Keratinocyte (primary cell): ENCODE results near the gene KRT14. TPM values are rescaled to one million over a fixed set of nuclear protein-coding genes. Genes with fewer than 3 reads are reported as not detected.

Experiments used
- DNase-seq: peaks from one replicate; pipeline ENCODE4 v3.0.0-alpha.2; 2011; ENCODE audit warnings: low read depth, missing footprints, low spot score
- FAIRE-seq: peaks from 2 replicates; lab custom pipeline; 2011; peaks lifted over from hg19 to GRCh38; lab: Jason Lieb, UNC
- H2AFZ ChIP-seq: 2 replicates; pipeline ENCODE4 v1.6.0; 2012; ENCODE audit warnings: low read length, control low read depth, inconsistent platforms; ENCODE audit not compliant: control insufficient read depth
- H3K27ac ChIP-seq: 2 replicates; pipeline ENCODE4 v1.5.1; 2011; ENCODE audit warnings: low read length; ENCODE audit not compliant: control insufficient read depth, insufficient read depth
- H3K27me3 ChIP-seq: 3 replicates; pipeline ENCODE4 v1.6.0; 2011; ENCODE audit warnings: low read length; ENCODE audit not compliant: control insufficient read depth, insufficient read depth; ENCODE audit errors: extremely low read depth
- H3K36me3 ChIP-seq, 2 experiments: 2 replicates in 1 of 2; 3 replicates in 1 of 2; pipeline ENCODE4 v1.5.1; 2011; ENCODE audit warnings: low read length in 2 of 2, mild to moderate bottlenecking in 1 of 2; ENCODE audit not compliant: control insufficient read depth in 2 of 2, insufficient read depth in 2 of 2; ENCODE audit errors: extremely low read depth in 1 of 2
- H3K4me1 ChIP-seq: 3 replicates; pipeline ENCODE4 v1.5.1; 2011; ENCODE audit warnings: low read length; ENCODE audit not compliant: control insufficient read depth, insufficient read depth; ENCODE audit errors: extremely low read depth
- H3K4me2 ChIP-seq: 3 replicates; pipeline ENCODE4 v1.6.0; 2011; ENCODE audit warnings: low read depth, low read length; ENCODE audit not compliant: control insufficient read depth, insufficient read depth; ENCODE audit errors: extremely low read depth
- H3K4me3 ChIP-seq, 3 experiments: fragments of 200-600 bp in 1 of 3; sonication (generic) in 1 of 3; 2 replicates in 2 of 3; 3 replicates in 1 of 3; pipeline ENCODE4 v1.5.1; 2011 to 2016; ENCODE audit warnings: low read length in 3 of 3, mild to moderate bottlenecking in 3 of 3, control low read depth in 2 of 3, inconsistent platforms in 1 of 3, low read depth in 1 of 3, mixed read lengths in 1 of 3, mixed run types in 1 of 3, moderate library complexity in 1 of 3; ENCODE audit not compliant: control insufficient read depth in 2 of 3, insufficient read depth in 2 of 3; ENCODE audit errors: extremely low read depth in 1 of 3
- H3K79me2 ChIP-seq: 2 replicates; pipeline ENCODE4 v1.6.0; 2012; ENCODE audit warnings: low read length; ENCODE audit not compliant: control insufficient read depth, insufficient read depth
- H3K9ac ChIP-seq: 3 replicates; pipeline ENCODE4 v1.6.0; 2011; ENCODE audit warnings: low read length; ENCODE audit not compliant: control insufficient read depth, insufficient read depth; ENCODE audit errors: extremely low read depth
- H3K9me1 ChIP-seq: 3 replicates; pipeline ENCODE4 v1.6.0; 2011; ENCODE audit warnings: low read length; ENCODE audit not compliant: control insufficient read depth, insufficient read depth; ENCODE audit errors: extremely low read depth
- H3K9me3 ChIP-seq: 2 replicates; pipeline ENCODE4 v1.5.1; 2012; ENCODE audit warnings: low read depth, low read length; ENCODE audit not compliant: control insufficient read depth
- H4K20me1 ChIP-seq: 3 replicates; pipeline ENCODE4 v1.6.0; 2011; ENCODE audit warnings: low read length; ENCODE audit not compliant: control insufficient read depth, insufficient read depth; ENCODE audit errors: extremely low read depth
- CTCF ChIP-seq, 3 experiments: IDR thresholded peaks in 1 of 3; conservative IDR thresholded peaks in 1 of 3; optimal IDR thresholded peaks in 1 of 3; 2 replicates in 2 of 3; 3 replicates in 1 of 3; pipeline versions ENCODE3 to v1.5.1; 2011; ENCODE audit warnings: low read length in 3 of 3, mild to moderate bottlenecking in 3 of 3, moderate library complexity in 2 of 3, control low read depth in 1 of 3, inconsistent platforms in 1 of 3; ENCODE audit not compliant: insufficient read depth in 2 of 3; ENCODE audit errors: extremely low read depth in 1 of 3
- EZH2 ChIP-seq: IDR thresholded peaks from one replicate; pipeline ENCODE4 v1.6.1; 2012; ENCODE audit warnings: inconsistent platforms, mild to moderate bottlenecking, low read length, moderate library complexity
- dilution Hi-C: fragments of 300-500 bp; cut with MboI; formaldehyde crosslinking; loops from one replicate; pipeline ENCODE4 v1.7.0; 2020; ENCODE audit warnings: low sequenced_read_pairs; ENCODE audit not compliant: extremely low pct_ligation_motif_present
- polyA plus RNA-seq, 5 experiments: library from polyadenylated mRNA; depleted of rRNA in 3 of 5; stranded (reverse) in 3 of 5; stranded (forward) in 1 of 5; unstranded in 1 of 5; fragments of >200 nt; gene quantifications; 1 replicate in 1 of 5; 2 replicates in 3 of 5; 3 replicates in 1 of 5; pipeline versions ENCODE4 v1.2.1 to v1.2.3, GENCODE V29; 2011 to 2012; ENCODE audit warnings: missing spikeins in 2 of 5, low read depth in 1 of 5, low replicate concordance in 1 of 5

The KRT14 gene
- polyA plus RNA-seq, 1 donor (not counting 4 experiments of a cell fraction or from before 2014, with no cell fraction given), result 26,041 TPM

GRCh38 chr17:41545829-41546410, 40.8 kb downstream of the KRT14 start:
- no peak overlapping the region for H3K4me2 ChIP-seq
- FAIRE-seq (no peak), DNase-seq (no peak)
- H3K79me2 ChIP-seq, result no peaks in the 10 kb centered on the region
- H3K4me1 ChIP-seq, result peaks cover 35% of the 10 kb centered on the region
- dilution Hi-C loops, result no loop called here
- no peak overlapping the region for H3K27ac ChIP-seq
- H4K20me1 ChIP-seq, result no peaks in the 10 kb centered on the region
- no peak overlapping the region for H2AFZ ChIP-seq
- H3K9ac ChIP-seq, result no peak overlapping the region
- H3K27me3 ChIP-seq, result no peaks in the 10 kb centered on the region
- no peaks in the 10 kb centered on the region for H3K36me3 ChIP-seq
- TF ChIP-seq CTCF (optimal IDR thresholded peaks at IDR 0.05 in 1 of 3, IDR thresholded peaks at IDR 0.05 in 1 of 3, conservative IDR thresholded peaks at IDR 0.05 in 1 of 3; ENCODE audit: extremely low read depth in 1 of 3, insufficient read depth in 2 of 3, low read length in 3 of 3), result no peak
- no peak for TF ChIP-seq EZH2
- H3K9me1 ChIP-seq, result no peaks in the 10 kb centered on the region
- H3K4me3 ChIP-seq, result no peak overlapping the region
- H3K9me3 ChIP-seq, result no peaks in the 10 kb centered on the region

- Histone ChIP-seq H3K4me2 (no peak overlapping the region), H3K27ac (no peak overlapping the region), H3K4me1 (peaks cover 43% of the 10 kb centered on the region), H3K9ac (no peak overlapping the region), H3K9me3 (no peaks in the 10 kb centered on the region), H3K4me3 (no peak overlapping the region), H3K79me2 (no peaks in the 10 kb centered on the region), H4K20me1 (no peaks in the 10 kb centered on the region), H3K9me1 (no peaks in the 10 kb centered on the region), H3K36me3 (no peaks in the 10 kb centered on the region), H2AFZ (no peak overlapping the region), H3K27me3 (no peaks in the 10 kb centered on the region)
- DNase-seq, result no peak
- no peak for FAIRE-seq
- dilution Hi-C loops, result no loop called here
- TF ChIP-seq CTCF (optimal IDR thresholded peaks at IDR 0.05 in 1 of 3, IDR thresholded peaks at IDR 0.05 in 1 of 3, conservative IDR thresholded peaks at IDR 0.05 in 1 of 3; ENCODE audit: extremely low read depth in 1 of 3, insufficient read depth in 2 of 3, low read length in 3 of 3) (no peak), EZH2 (no peak)
Measured at GRCh38 chr17:41544935-41545334, 41.8 kb downstream of the KRT14 start.
